NCI-H2196 treated with DMSO at 0.1 percent for 48 hours (cell line): ENCODE data around the gene SIM2.
A peak's percentile ranks its signal among the peaks of the same experiment; 100 is the strongest.
"Not testable (repeated sequence)": the region's sequence is repeated elsewhere in the genome, so short reads cannot be mapped to it uniquely, and the experiment has no call there.

Source experiments
- DNase-seq: peaks from one replicate; lab custom pipeline; 2025; ENCODE audit not compliant: unreplicated experiment; lab: John Stamatoyannopoulos, UW

SIM2 gene, protein sequence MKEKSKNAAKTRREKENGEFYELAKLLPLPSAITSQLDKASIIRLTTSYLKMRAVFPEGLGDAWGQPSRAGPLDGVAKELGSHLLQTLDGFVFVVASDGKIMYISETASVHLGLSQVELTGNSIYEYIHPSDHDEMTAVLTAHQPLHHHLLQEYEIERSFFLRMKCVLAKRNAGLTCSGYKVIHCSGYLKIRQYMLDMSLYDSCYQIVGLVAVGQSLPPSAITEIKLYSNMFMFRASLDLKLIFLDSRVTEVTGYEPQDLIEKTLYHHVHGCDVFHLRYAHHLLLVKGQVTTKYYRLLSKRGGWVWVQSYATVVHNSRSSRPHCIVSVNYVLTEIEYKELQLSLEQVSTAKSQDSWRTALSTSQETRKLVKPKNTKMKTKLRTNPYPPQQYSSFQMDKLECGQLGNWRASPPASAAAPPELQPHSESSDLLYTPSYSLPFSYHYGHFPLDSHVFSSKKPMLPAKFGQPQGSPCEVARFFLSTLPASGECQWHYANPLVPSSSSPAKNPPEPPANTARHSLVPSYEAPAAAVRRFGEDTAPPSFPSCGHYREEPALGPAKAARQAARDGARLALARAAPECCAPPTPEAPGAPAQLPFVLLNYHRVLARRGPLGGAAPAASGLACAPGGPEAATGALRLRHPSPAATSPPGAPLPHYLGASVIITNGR

DNA sequence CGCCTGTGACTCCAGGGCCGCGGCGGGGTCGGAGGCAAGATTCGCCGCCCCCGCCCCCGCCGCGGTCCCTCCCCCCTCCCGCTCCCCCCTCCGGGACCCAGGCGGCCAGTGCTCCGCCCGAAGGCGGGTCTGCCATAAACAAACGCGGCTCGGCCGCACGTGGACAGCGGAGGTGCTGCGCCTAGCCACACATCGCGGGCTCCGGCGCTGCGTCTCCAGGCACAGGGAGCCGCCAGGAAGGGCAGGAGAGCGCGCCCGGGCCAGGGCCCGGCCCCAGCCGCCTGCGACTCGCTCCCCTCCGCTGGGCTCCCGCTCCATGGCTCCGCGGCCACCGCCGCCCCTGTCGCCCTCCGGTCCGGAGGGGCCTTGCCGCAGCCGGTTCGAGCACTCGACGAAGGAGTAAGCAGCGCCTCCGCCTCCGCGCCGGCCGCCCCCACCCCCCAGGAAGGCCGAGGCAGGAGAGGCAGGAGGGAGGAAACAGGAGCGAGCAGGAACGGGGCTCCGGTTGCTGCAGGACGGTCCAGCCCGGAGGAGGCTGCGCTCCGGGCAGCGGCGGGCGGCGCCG, at the start of gene SIM2:
Gene SIM2 (plus strand): TSS at position 135 of the 565 bp plus-strand sequence. CDS start 632 bp downstream, outside the sequence.
- peak; percentile 35 for DNase-seq

DNA sequence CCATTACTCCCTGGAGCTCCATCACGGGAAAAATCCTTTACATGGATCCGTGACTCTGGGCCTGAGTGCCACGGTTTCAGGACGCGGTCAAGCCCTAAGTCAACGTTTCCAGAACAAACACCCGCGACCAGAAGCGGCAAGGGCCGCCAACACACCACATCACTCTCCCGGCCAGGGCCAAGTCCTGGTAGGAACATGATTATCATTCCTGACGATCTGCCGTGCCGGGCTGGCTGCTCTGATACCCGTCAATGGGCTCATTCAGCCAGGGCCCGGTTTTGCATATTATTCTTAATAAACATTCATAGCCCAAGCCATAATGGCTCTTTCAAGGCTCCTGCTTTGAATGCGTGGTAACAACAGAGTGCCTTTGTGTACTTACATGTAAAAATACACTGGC, 44.6 kb upstream of the SIM2 start:
- no peak for DNase-seq

DNA sequence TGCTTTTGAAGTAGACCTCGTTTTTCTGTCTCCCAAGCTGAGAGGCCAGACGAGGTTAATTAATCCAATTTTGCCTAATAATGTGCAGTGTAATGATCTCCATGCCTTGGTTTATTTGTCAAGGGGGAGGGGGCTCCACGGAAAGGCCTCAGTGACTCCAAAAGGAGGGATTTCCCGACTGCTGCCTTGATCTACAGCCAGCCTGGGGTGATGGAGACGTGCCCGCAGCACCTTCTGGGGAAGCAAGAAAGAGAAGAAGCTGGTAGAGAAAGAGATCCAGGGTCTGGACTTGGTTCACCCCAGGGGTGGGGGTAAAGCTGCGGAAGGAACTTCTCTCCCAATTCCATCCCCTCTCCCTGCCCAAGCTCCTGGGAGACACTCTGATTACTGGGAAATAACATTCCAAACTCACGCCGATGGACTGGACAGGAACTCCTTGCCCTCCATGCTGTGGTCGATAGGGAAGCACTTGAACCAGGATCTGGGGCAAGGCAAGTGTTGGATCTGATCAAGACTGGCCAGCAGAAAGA, 44.1 kb upstream of the SIM2 start:
- DNase-seq = no peak

DNA sequence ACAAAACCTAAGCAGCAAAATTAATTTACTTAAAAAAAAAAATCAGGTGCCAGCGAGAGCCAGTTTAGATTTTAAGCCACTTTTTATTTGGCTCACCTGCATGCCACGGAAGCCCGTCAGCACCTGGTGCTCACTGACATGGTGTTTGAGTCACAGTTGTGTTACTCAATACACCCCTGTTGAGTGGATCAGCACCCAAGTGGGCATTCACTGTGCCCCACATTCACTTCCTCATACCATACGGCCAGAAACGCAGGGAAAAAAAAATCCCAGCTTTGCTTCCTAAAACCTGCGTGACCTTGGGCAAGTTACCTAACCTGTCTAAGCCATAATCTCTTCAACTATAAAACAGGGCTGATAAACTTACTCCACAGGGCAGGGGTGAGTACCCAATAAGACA, 42.8 kb upstream of the SIM2 start:
- no peak for DNase-seq

DNA sequence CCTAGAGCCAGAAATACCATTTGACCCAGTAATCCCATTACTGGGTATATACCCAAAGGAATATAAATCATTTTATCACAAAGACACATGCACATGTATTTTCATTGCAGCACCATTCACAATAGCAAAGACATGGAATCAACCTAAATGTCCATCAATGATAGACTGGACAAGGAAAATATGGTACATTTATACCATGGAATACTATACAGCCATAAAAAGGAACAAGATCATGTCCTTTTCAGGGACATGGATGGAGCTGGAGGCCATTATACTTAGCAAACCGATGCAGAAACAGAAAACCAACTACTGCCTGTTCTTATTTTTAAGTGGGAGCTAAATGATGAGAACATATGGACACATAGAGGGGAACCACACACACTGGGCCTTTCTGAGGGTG, 41.6 kb upstream of the SIM2 start:
- DNase-seq = not testable (repeated sequence)

DNA sequence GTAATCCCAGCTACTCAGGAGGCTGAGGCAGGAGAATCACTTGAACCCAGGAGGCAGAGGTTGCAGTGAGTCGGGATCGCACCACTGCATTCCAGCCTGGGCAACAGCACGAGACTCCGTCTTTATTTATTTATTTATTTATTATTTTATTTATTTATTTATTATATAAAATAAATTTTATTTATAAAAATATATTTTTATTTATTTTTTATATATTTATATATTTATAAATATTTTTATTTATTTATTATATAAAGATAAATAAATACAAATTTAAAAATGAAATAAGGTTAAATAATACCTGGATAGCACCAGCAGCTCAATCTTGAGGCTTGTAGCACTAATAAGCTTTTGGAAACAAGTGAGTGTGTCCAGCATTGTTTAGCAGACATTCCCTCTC, 40.9 kb upstream of the SIM2 start:
- no peak for DNase-seq

DNA sequence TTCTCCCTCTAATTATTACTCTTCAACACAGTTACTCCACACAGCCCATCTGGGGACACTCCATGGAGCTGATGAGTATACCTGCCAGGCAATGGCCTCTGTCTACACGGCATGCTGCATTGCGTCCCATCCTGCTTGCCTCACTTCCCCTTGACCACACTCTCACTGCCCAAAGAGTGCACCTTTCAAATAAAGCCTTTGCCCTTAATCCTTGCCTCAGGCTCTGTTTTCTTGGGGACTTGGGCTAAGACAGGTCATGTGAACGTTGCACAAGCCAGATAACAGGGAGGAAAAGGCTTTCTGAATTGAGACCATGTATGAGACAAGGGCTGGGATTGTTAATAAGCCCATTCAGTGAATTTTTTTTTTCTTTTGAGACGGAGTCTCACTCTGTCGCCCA, 40.0 kb upstream of the SIM2 start:
- no peak for DNase-seq

DNA sequence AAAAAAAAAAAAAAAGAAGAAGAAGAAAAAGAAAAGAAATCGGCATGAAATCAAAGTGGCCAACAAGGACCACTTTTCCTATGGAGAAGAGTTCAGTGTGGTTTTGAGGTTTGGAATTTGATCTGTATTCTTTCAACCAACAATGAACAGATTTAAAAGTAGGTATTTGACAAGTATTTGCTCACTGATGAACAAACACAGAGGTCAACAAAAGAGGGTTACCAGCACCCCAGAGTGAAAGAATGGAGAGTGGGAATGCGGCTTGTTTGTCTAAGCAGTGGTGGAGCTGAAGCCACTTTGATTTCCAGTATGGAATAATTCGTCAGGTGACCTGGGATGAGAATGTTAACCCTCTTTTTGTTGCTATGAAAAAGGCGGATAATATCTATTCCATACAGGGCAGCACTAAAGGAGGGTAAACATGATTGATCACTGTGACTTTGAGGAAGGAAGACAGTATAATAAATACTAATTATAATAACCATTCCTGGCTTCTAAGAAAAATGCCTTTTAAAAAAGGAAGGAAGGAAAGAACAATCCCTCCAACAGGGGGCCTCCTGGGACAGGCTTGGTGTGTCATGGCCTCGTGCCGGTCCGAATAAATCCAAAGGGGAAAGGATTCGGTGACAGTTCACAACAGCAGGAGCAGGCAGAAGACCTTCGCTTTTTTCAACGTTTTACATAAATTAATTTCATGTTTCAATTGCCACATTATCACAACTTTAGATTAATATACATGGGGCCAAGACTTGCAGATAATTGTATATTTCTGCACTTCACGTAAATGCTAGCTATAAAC, 37.2 kb upstream of the SIM2 start:
- peak; percentile 8 for DNase-seq

DNA sequence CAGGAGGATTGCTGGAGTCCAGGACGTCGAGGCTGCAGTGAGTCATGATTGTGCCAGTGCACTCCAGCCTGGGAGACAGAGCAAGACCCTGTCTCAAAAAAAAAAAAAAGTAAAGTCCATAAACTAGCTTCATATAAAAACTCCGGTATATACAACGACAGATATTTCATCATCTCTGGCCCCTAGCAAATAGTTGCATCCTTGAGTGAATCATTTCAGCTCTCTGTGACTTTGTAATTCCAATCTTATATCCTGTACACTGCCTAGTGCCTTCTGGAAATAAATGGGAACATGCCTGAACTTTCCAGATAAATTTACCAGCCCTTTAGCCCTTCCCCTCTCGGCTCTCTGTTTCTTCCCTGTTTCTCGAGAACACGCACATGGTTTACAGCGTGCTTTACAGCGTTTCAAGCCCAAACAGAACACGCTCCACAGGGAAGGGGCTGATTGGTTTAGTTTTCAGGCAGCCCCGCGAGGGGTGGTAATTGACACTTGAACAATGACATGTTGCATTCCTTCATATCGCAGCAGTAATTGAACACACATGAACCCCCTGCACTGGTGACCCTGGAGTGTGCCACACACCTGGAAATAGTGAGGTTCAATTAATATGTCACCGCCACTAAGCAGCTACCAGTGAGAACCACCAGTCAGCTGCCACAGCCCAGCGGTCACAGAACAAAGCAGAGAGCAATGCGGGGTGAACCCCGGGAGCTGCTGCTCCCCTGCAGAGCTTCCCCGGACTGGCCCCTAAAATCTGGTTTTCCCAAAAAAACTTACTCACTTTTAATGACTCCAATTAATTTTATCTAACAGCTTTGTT, 35.7 kb upstream of the SIM2 start:
- DNase-seq = no peak

DNA sequence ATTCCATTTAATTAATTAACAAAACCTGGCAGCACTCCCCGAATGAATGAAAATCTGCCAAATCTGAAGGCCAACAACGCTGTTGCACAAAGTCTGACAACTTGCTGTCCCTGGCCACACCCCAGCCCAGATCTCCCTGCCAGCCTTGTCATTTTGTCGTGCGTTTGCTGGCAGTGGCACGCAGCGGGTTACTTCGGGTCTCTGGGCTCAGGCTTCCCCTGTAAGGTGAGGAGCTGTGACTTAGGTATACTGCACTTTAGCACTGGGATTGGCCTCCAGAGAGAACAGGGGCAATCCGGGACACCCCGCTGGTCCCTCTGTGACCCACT, 34.3 kb upstream of the SIM2 start:
- no peak for DNase-seq

DNA sequence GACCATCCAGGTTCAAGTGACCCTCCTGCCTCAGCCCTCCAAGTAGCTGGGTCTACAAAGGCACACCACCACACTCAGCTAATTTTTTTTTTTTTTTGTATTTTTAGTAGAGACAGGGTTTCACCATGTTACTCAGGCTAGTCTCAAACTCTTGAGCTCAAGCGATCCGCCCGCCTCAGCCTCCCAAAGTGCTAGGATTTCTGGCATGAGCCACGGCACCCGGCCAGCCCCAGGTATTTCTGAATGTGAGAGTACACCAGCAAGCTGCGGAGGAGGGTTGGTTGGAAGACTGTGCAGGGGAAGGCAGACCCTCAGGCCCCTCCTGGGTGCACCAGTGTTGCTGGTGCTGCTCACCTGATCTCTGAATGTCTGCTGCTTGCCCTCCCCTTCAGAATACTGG, 33.1 kb upstream of the SIM2 start:
- DNase-seq = no peak

DNA sequence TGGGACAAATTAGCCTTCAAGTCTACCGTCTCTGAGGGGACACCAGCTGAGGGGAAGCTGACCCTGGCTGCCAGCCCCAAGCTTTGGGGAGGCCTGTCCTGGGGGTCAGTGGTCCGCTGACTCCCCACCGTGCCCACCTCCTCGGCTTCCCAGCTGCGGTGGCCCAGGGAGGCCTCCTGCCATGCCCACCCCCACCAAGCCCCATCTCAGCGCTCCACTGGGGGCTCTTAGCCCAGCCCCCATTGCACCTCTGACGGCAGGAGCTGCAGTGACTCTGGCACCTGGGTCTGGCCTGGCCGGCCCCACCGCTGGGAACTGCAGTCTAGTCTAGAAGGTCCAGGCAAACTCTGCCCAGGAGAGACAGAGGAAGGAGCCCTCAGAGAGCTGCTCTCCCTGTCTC, 30.2 kb upstream of the SIM2 start:
- no peak for DNase-seq

DNA sequence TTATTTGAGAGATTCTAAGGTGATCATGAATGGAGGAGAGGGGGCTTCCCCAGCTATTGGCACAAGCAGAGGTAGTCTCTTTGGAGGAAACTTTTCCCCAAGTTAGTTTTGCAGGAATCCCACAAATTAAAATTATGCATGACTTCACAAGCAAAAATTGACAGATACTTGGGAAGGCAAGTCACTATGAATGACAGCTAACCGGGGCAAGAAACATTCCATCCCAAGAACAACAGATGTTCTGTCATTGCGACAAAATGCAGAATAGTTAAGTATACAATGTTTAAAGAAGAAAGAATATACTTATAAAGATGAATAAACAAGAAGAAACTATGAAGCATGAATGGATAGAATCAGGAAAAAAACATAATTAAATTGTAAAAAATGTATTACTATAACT, 27.1 kb upstream of the SIM2 start:
- DNase-seq = no peak

DNA sequence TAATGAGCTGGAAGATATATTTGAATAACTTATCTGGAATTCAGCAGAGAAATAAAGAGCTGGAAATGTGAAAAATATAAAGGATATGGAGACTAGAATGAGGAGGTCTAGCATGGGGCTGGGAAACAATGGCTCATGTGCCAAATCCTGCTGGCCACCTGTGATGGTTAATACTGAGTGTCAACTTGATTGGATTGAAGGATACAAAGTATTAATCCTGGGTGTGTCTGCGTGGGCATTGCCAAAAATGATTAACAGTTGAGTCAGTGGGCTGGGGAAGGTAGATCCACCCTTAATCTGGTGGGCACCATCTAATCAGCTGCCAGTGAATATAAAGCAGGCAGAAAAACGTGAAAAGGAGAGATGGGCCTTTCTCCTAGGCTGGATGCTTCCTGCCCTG, 26.6 kb upstream of the SIM2 start:
- not testable (repeated sequence) for DNase-seq

DNA sequence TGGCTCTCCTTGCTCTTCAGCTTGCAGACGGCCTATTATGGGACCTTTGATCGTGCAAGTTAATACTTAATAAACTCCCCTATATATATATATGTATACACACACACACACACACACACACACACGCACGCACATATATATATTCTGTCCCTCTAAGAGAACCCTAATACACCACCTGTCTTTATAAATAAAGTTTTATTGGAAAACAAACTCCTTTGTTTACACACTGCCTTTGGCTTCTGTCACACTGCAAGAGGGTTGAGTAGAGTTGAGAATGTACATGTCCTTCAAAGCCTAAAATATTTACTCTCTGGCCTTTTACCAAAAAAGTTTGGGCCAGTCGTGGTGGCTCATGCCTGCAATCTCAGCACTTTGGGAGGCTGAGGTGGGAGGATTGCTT, 26.2 kb upstream of the SIM2 start:
- no peak for DNase-seq

DNA sequence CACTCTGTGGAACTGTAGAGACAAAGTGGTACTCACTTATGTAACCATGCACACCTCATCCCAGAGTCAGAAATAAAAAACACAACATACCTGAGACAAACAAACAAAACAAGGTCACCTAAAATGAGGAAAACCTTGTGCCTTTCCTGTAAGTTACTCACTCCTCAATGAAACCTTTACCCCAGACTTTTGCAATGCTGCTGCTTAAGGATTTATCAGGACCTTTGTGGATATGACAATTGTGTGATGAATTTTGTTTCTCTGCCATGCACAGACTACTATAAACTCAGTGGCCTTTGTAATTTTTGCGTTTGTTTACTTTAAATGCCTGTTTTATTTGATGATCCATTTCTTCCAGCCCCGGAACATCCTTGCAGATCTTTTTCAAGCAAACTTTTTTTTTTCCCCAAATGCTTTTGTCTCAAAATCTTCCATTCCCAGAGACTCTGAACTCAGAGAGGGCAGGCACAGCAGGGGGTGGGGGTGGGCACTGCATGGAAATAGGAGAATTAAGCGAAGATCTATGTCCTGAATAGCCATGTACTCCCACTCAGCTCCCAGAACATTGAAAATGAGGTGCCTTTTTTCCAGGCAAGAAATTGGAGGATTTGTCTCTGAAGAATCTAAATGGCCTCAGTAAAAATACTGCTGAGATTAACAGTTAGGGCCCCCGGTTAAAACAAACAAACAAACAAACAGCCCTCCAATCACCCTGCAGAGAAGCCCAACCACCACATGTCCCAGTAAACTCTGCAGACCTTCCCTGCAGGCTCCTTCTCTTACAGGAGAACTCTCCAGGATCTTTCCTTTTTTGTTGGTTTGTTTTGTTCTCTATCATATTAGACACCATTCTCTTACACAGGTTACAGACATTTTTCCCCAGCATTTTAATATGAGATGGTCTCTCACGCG, 22.6 kb upstream of the SIM2 start:
- no peak for DNase-seq

DNA sequence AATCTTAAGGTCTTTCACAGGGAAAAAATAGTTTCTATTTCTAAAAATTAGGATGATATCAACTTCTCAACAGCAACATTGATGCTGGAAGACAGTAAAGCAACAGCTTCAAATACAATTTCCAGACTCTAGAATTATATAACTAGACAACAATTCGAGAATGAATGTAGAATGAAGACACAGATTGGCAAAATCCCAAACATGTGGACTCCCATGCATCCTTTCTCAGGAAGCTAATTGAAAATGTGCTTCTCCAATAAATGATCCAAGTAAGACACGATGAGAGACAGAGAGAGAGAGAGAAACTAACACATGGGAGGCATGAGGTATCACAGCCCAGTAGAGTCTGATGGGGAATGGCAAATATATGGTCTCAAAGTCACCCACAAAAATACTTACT, 21.5 kb upstream of the SIM2 start:
- no peak for DNase-seq

DNA sequence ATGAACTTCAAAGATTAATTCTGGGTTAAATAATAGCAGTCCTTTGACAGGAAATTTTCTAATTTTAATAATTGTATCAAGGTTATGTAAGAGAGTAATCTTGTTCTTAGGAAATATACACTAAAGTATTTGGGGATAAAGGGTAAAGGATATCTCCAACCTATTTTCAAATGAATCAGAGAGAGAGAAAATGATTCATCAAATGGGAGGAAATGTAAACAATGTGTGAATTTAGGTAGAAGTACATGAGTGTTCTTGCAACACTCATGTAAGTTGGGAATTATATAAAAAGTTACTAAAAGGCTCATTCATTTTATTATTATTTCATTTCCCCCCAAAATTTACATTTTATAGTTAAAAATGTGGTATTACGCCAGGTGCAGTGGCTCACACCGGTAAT, 20.4 kb upstream of the SIM2 start:
- no peak for DNase-seq

DNA sequence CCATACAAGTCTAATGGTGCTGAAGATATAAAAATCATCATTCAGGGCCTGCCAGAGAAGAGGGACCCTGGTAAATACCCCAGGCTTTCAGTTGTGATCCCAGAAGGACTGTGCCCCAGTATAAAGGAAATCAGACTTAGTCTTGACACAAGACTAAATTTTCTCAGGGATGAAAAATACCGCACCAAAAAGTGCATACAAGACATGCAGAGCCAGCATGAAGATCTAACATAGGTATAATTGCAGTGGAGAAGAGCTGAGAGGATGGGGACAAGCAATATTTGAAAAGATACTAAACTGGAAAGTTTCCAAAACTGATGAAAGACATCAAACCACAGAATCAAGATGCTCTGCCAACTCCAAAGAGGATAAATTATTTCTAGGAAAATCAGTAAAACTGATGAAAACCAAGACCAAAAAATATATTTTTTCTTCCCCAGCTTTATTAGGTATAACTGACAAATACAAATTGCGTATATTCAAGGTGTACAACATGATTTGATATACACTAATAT, 17.7 kb upstream of the SIM2 start:
- no peak for DNase-seq
